Keratinocyte (primary cell): ENCODE results near the gene FXYD6.

Experiments used
- EZH2 ChIP-seq: IDR thresholded peaks from one replicate; pipeline ENCODE4 v1.6.1; 2012; ENCODE audit warnings: inconsistent platforms, mild to moderate bottlenecking, low read length, moderate library complexity
- TF ChIP-seq, protein P1 (sequence below), 3 experiments: IDR thresholded peaks in 1 of 3; conservative IDR thresholded peaks in 1 of 3; optimal IDR thresholded peaks in 1 of 3; 2 replicates in 2 of 3; 3 replicates in 1 of 3; pipeline versions ENCODE3 to v1.5.1; 2011; ENCODE audit warnings: low read length in 3 of 3, mild to moderate bottlenecking in 3 of 3, moderate library complexity in 2 of 3, control low read depth in 1 of 3, inconsistent platforms in 1 of 3; ENCODE audit not compliant: insufficient read depth in 2 of 3; ENCODE audit errors: extremely low read depth in 1 of 3

DNA sequence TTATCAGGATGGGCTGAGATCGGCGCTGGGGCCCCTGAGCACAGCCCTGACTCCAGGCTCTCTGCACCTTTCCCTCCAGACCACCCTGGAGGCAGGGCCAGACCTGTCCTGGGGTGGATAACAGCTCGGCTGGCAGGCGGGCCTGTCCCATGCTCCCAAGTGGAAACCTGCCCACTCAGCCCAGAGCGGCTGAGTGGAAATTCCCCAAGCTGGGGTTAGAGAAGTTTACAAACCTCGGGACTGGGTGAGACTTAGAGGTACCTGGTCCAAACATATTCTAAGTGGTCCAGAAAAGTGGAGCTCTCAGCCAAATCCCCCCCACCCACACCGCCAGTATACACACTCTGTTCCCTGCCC, 47.1 kb downstream of the FXYD6 start:
- TF ChIP-seq, protein P1, sequence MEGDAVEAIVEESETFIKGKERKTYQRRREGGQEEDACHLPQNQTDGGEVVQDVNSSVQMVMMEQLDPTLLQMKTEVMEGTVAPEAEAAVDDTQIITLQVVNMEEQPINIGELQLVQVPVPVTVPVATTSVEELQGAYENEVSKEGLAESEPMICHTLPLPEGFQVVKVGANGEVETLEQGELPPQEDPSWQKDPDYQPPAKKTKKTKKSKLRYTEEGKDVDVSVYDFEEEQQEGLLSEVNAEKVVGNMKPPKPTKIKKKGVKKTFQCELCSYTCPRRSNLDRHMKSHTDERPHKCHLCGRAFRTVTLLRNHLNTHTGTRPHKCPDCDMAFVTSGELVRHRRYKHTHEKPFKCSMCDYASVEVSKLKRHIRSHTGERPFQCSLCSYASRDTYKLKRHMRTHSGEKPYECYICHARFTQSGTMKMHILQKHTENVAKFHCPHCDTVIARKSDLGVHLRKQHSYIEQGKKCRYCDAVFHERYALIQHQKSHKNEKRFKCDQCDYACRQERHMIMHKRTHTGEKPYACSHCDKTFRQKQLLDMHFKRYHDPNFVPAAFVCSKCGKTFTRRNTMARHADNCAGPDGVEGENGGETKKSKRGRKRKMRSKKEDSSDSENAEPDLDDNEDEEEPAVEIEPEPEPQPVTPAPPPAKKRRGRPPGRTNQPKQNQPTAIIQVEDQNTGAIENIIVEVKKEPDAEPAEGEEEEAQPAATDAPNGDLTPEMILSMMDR (optimal IDR thresholded peaks at IDR 0.05 in 1 of 3, IDR thresholded peaks at IDR 0.05 in 1 of 3, conservative IDR thresholded peaks at IDR 0.05 in 1 of 3; ENCODE audit: extremely low read depth in 1 of 3, insufficient read depth in 2 of 3, low read length in 3 of 3): no peak
- no peak for TF ChIP-seq EZH2
